ENCODE data around the gene APPL2.

- no peak for TF ChIP-seq ETV6 (CRISPR knock-in tag; IDR thresholded peaks at IDR 0.05)
- TF ChIP-seq, protein P1, sequence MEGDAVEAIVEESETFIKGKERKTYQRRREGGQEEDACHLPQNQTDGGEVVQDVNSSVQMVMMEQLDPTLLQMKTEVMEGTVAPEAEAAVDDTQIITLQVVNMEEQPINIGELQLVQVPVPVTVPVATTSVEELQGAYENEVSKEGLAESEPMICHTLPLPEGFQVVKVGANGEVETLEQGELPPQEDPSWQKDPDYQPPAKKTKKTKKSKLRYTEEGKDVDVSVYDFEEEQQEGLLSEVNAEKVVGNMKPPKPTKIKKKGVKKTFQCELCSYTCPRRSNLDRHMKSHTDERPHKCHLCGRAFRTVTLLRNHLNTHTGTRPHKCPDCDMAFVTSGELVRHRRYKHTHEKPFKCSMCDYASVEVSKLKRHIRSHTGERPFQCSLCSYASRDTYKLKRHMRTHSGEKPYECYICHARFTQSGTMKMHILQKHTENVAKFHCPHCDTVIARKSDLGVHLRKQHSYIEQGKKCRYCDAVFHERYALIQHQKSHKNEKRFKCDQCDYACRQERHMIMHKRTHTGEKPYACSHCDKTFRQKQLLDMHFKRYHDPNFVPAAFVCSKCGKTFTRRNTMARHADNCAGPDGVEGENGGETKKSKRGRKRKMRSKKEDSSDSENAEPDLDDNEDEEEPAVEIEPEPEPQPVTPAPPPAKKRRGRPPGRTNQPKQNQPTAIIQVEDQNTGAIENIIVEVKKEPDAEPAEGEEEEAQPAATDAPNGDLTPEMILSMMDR (IDR thresholded peaks at IDR 0.05), result no peak
- TF ChIP-seq, protein P2, sequence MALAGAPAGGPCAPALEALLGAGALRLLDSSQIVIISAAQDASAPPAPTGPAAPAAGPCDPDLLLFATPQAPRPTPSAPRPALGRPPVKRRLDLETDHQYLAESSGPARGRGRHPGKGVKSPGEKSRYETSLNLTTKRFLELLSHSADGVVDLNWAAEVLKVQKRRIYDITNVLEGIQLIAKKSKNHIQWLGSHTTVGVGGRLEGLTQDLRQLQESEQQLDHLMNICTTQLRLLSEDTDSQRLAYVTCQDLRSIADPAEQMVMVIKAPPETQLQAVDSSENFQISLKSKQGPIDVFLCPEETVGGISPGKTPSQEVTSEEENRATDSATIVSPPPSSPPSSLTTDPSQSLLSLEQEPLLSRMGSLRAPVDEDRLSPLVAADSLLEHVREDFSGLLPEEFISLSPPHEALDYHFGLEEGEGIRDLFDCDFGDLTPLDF (CRISPR knock-in tag; IDR thresholded peaks at IDR 0.05), result no peak
- TF ChIP-seq ATF1 (CRISPR knock-in tag; IDR thresholded peaks at IDR 0.05), result no peak
- no peak for TF ChIP-seq JUN (CRISPR knock-in tag; IDR thresholded peaks at IDR 0.05)
- TF ChIP-seq ATF3 (CRISPR knock-in tag; conservative IDR thresholded peaks at IDR 0.05), result no peak
- no peak for TF ChIP-seq NFATC4 (CRISPR knock-in tag; IDR thresholded peaks at IDR 0.05)
- TF ChIP-seq MAX (CRISPR knock-in tag; IDR thresholded peaks at IDR 0.05), result no peak
- no peak for TF ChIP-seq ZNF512 (CRISPR knock-in tag; IDR thresholded peaks at IDR 0.05; ENCODE audit: borderline replicate concordance)
- no peak for TF ChIP-seq STAT6 (CRISPR knock-in tag; conservative IDR thresholded peaks at IDR 0.05; ENCODE audit: low read depth)
- TF ChIP-seq CBFB (CRISPR knock-in tag; IDR thresholded peaks at IDR 0.05; ENCODE audit: low read depth), result no peak
- TF ChIP-seq ESRRA (CRISPR knock-in tag; IDR thresholded peaks at IDR 0.05; ENCODE audit: borderline replicate concordance), result no peak
These were observed 3.3 kb upstream of the APPL2 start for GRCh38 chr12:105239304-105239703.
